ENCODE data around the gene VASH1. TPM values are rescaled to one million over a fixed set of nuclear protein-coding genes. Genes with fewer than 3 reads are reported as not detected.
"Not testable (repeated sequence)": the region's sequence is repeated elsewhere in the genome, so short reads cannot be mapped to it uniquely, and the experiment has no call there.

VASH1 gene
- total RNA-seq, 1 donor from 2014 or later: 28.4 TPM

DNA sequence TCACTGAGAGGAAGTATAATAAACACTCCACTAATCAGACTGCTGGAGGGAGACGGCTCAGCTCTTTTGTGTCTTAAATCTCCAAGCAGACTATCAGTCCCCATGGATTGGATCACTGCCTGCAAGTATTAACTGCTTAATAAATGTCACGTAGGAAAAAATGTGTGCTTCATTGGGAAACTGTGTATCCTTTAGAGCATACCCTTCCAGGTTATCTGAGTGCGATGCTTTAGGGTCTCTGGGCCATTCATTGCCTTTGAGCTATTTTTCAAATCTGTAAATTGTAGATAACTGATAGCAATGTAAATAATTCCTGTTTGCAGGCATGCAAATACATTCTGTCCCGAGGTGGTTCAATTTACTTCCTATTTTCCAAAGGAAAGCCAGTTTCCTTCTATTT is 45.0 kb upstream of the VASH1 start:
- H3K36me3 ChIP-seq: no peaks in the 10 kb centered on the region
- no peak overlapping the region for H3K4me3 ChIP-seq
- H3K9me3 ChIP-seq: no peaks in the 10 kb centered on the region
- peak in 1 of 2 donors; percentile 2 for DNase-seq (ENCODE audit: low spot score in 2 of 2)
- no peaks in the 10 kb centered on the region for H3K4me1 ChIP-seq
- intact Hi-C loops (cut with DNase I): no loop called here
- TF ChIP-seq, protein P1, sequence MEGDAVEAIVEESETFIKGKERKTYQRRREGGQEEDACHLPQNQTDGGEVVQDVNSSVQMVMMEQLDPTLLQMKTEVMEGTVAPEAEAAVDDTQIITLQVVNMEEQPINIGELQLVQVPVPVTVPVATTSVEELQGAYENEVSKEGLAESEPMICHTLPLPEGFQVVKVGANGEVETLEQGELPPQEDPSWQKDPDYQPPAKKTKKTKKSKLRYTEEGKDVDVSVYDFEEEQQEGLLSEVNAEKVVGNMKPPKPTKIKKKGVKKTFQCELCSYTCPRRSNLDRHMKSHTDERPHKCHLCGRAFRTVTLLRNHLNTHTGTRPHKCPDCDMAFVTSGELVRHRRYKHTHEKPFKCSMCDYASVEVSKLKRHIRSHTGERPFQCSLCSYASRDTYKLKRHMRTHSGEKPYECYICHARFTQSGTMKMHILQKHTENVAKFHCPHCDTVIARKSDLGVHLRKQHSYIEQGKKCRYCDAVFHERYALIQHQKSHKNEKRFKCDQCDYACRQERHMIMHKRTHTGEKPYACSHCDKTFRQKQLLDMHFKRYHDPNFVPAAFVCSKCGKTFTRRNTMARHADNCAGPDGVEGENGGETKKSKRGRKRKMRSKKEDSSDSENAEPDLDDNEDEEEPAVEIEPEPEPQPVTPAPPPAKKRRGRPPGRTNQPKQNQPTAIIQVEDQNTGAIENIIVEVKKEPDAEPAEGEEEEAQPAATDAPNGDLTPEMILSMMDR (IDR thresholded peaks at IDR 0.05): no peak
- peak overlapping the region in 1 of 2 donors; percentile 34 for H3K27ac ChIP-seq
- H3K27me3 ChIP-seq: no peaks in the 10 kb centered on the region

DNA sequence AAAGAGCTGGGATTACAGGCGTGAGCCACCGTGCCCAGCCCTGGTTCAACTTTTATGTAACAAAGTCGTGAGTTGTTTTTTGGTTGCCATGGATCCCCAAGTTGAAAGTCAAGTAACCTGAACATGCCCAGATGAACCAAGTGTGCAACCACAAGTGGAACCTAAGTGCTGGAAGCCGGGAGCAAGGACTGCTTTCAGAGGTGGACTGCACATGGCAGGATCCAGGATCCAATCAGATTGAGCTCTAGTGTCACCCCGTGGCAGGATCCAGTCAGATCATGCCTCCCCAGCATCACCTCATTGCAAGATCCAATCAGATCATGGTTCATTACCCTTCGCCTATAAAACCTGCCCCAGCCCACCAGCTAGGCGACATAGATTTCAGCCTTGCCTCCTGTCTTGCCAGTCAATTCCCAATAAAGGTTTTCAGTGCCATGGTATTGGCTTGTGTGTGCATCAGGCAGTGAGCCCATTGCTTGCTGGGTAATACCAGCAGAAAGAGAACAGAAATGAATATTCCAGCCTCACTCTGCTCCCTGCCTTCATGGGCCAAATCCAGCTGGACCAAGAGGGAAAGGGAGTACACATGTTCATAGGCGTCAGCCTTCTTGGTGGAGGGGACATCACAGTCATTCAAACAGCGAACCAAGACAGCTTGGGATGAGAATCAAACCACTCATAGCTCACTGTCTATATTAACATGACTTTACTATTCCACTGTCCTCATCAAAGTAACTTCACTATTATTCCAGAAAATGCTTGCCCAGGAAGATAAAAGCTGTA is 43.6 kb upstream of the VASH1 start:
- Histone ChIP-seq H3K27me3 (no peaks in the 10 kb centered on the region), H3K27ac (no peak overlapping the region), H3K36me3 (no peaks in the 10 kb centered on the region), H3K9me3 (no peaks in the 10 kb centered on the region), H3K4me1 (no peaks in the 10 kb centered on the region), H3K4me3 (no peak overlapping the region)
- intact Hi-C loops (cut with DNase I): no loop called here
- no peak for DNase-seq (ENCODE audit: low spot score in 2 of 2)
- TF ChIP-seq, protein P1 (IDR thresholded peaks at IDR 0.05): no peak

DNA sequence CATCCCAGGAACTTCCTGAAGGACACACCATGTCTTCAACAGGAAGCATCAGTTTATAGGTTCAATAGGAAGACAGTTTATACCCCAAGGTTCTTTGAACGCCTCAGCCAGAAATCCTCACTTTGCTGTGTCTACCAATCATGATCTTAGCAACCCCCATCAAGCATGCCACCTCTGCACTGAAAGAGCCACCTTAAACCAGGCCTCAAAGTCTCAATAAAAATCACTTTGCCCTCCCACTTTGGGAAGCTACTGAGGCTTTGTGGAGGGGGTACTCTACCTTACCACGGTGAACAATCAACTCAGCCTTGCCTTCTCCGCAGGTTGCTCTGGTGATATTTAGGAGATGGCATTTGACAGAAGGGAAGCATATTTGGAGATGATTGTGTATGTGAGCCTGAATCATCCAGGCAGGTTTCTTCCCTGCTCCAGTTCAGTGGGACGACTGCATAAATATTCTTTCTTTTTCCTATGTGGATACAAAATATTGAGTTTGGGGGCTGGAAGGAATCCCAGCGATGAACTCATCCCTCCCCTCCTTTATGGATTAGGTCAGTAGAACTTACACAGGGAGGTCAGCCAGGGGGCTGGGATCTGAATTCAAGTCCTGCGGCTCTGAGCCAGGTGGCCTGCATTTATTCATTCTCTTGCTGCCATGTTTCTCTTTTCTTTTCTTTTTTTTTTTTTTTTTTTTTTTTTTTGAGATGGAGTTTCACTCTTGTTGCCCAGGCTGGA is 42.8 kb upstream of the VASH1 start:
- intact Hi-C loops (cut with DNase I): no loop called here
- Histone ChIP-seq H3K9me3 (no peaks in the 10 kb centered on the region), H3K27me3 (no peaks in the 10 kb centered on the region), H3K4me3 (no peak overlapping the region), H3K4me1 (no peaks in the 10 kb centered on the region), H3K27ac (no peak overlapping the region), H3K36me3 (no peaks in the 10 kb centered on the region)
- TF ChIP-seq, protein P1 (IDR thresholded peaks at IDR 0.05): no peak
- DNase-seq (ENCODE audit: low spot score in 2 of 2): no peak

DNA sequence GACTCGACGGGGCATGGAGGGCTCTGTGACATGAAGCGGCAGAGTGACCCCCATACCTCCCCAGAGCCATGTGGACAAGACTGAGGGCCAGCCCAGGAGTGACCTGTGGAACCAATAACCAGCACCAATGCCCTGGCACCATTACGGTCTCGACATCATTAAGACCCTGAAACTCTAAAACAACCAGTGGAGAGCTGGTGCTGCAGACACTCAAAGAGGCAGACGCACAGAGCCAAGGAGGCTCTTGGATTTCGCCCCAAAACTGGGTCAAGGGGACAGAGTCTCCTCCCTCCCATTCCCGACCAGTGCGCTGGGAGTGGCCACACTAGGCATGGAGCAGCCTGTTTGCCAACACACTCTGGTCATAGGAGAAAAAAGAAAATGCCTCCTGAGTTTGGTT is 41.6 kb upstream of the VASH1 start:
- Histone ChIP-seq H3K27ac (no peak overlapping the region), H3K36me3 (no peaks in the 10 kb centered on the region), H3K4me3 (no peak overlapping the region), H3K9me3 (no peaks in the 10 kb centered on the region), H3K4me1 (no peaks in the 10 kb centered on the region), H3K27me3 (no peaks in the 10 kb centered on the region)
- TF ChIP-seq, protein P1 (IDR thresholded peaks at IDR 0.05): no peak
- DNase-seq (ENCODE audit: low spot score in 2 of 2): no peak
- intact Hi-C loops (cut with DNase I): no loop called here

GRCh38 chr14:76720382-76720813 is 40.9 kb upstream of the VASH1 start:
- H3K4me3 ChIP-seq: no peak overlapping the region
- TF ChIP-seq, protein P1 (IDR thresholded peaks at IDR 0.05): no peak
- no peak for DNase-seq (ENCODE audit: low spot score in 2 of 2)
- peak overlapping the region in 1 of 2 donors; percentile 27 for H3K27ac ChIP-seq
- no peaks in the 10 kb centered on the region for H3K4me1 ChIP-seq
- intact Hi-C loops (cut with DNase I): no loop called here
- no peaks in the 10 kb centered on the region for H3K36me3 ChIP-seq
- no peaks in the 10 kb centered on the region for H3K27me3 ChIP-seq
- H3K9me3 ChIP-seq: no peaks in the 10 kb centered on the region

GRCh38 chr14:76721506-76721905 is 39.8 kb upstream of the VASH1 start:
- H3K27ac ChIP-seq; intact Hi-C loops (cut with DNase I): not testable (repeated sequence)
- DNase-seq (ENCODE audit: low spot score in 2 of 2): peak in 1 of 2 donors; percentile 21

More at GRCh38 chr14:76721506-76721905, 39.8 kb upstream of the VASH1 start:
- not testable (repeated sequence) for H3K9me3 ChIP-seq, H3K27me3 ChIP-seq, H3K36me3 ChIP-seq, H3K4me1 ChIP-seq, H3K4me3 ChIP-seq

All from ascending aorta (tissue), 2 donors.